Mesenchymal stem cell (in vitro differentiated cells and primary cell): ENCODE results near the gene MIEF2.

ENCODE experiments used
- DNase-seq: peaks from one replicate; pipeline ENCODE4 v3.0.0-alpha.2; 2013
- H2AFZ ChIP-seq: one replicate; pipeline ENCODE4 v1.6.1; 2013; ENCODE audit warnings: low read depth, mild to moderate bottlenecking, control low read depth, inconsistent platforms, low read length, moderate library complexity
- H2AK5ac ChIP-seq: 2 replicates; pipeline ENCODE4 v1.6.1; 2013; ENCODE audit warnings: low read length, moderate library complexity, mild to moderate bottlenecking, inconsistent platforms; ENCODE audit not compliant: severe bottlenecking
- H2BK120ac ChIP-seq: one replicate; pipeline ENCODE4 v1.6.1; 2013; ENCODE audit warnings: low read depth, mild to moderate bottlenecking, inconsistent platforms, low read length, moderate library complexity
- H2BK12ac ChIP-seq, 2 experiments: one replicate each; pipeline ENCODE4 v1.6.1; 2013; ENCODE audit warnings: inconsistent platforms in 2 of 2, low read length in 2 of 2, mild to moderate bottlenecking in 2 of 2, moderate library complexity in 2 of 2, control low read depth in 1 of 2
- H2BK15ac ChIP-seq: one replicate; pipeline ENCODE4 v1.6.1; 2013; ENCODE audit warnings: mild to moderate bottlenecking, low read depth, inconsistent platforms; ENCODE audit not compliant: poor library complexity, severe bottlenecking
- H2BK5ac ChIP-seq: 2 replicates; pipeline ENCODE4 v1.6.1; 2013; ENCODE audit warnings: low read depth, mild to moderate bottlenecking, low read length, control low read depth, inconsistent platforms; ENCODE audit not compliant: poor library complexity, severe bottlenecking
- H3K14ac ChIP-seq, 2 experiments: one replicate each; pipeline ENCODE4 v1.6.1; 2013; ENCODE audit warnings: inconsistent platforms in 2 of 2, low read length in 2 of 2, control low read depth in 1 of 2, mild to moderate bottlenecking in 1 of 2, moderate library complexity in 1 of 2
- H3K18ac ChIP-seq, 2 experiments: one replicate each; pipeline ENCODE4 v1.6.1; 2013; ENCODE audit warnings: inconsistent platforms in 2 of 2, low read length in 2 of 2, control low read depth in 1 of 2, low read depth in 1 of 2, mild to moderate bottlenecking in 1 of 2
- H3K23ac ChIP-seq, 2 experiments: one replicate each; pipeline ENCODE4 v1.6.1; 2013; ENCODE audit warnings: inconsistent platforms in 2 of 2, low read length in 2 of 2, mild to moderate bottlenecking in 2 of 2, moderate library complexity in 2 of 2, control low read depth in 1 of 2
- H3K27ac ChIP-seq: 2 replicates; pipeline ENCODE4 v1.5.1; 2013; ENCODE audit warnings: mild to moderate bottlenecking, moderate library complexity, low read length, control low read depth, inconsistent platforms; ENCODE audit not compliant: poor library complexity, severe bottlenecking
- H3K27me3 ChIP-seq, 2 experiments: 2 replicates each; pipeline versions ENCODE4 v1.6.1 to v1.7.0; 2013; ENCODE audit warnings: low read length in 2 of 2, mild to moderate bottlenecking in 2 of 2, moderate library complexity in 2 of 2, control low read depth in 1 of 2, inconsistent platforms in 1 of 2; ENCODE audit not compliant: control insufficient read depth in 1 of 2, insufficient read depth in 1 of 2
- H3K36me3 ChIP-seq, 2 experiments: 2 replicates each; pipeline versions ENCODE4 v1.6.1 to v1.7.0; 2013; ENCODE audit warnings: low read length in 2 of 2, control low read depth in 1 of 2, inconsistent platforms in 1 of 2, low read depth in 1 of 2, mild to moderate bottlenecking in 1 of 2; ENCODE audit not compliant: insufficient read depth in 2 of 2, control insufficient read depth in 1 of 2
- H3K4ac ChIP-seq, 2 experiments: one replicate each; pipeline ENCODE4 v1.6.1; 2013; ENCODE audit warnings: inconsistent platforms in 2 of 2, low read length in 2 of 2, mild to moderate bottlenecking in 2 of 2, moderate library complexity in 2 of 2, control low read depth in 1 of 2, low read depth in 1 of 2
- H3K4me1 ChIP-seq: 2 replicates; pipeline ENCODE4 v1.6.1; 2013; ENCODE audit warnings: low read depth, low read length, control low read depth; ENCODE audit not compliant: control insufficient read depth, insufficient read depth
- H3K4me2 ChIP-seq: 2 replicates; pipeline ENCODE4 v1.6.1; 2013; ENCODE audit warnings: low read length, mild to moderate bottlenecking, inconsistent platforms; ENCODE audit not compliant: poor library complexity, severe bottlenecking
- H3K4me3 ChIP-seq, 2 experiments: 2 replicates each; pipeline versions ENCODE4 v1.5.1 to v1.7.0; 2013; ENCODE audit warnings: low read length in 2 of 2, mild to moderate bottlenecking in 2 of 2, control low read depth in 1 of 2, low read depth in 1 of 2; ENCODE audit not compliant: insufficient read depth in 1 of 2
- H3K79me1 ChIP-seq: replicated peaks from 2 replicates; pipeline ENCODE4 v1.6.1; 2013; ENCODE audit warnings: mild to moderate bottlenecking, control low read depth, low read length, inconsistent platforms; ENCODE audit not compliant: poor library complexity, severe bottlenecking
- H3K9ac ChIP-seq: 2 replicates; pipeline ENCODE4 v1.7.0; 2013; ENCODE audit warnings: mild to moderate bottlenecking, low read length, moderate library complexity
- H3K9me3 ChIP-seq: 2 replicates; pipeline ENCODE4 v1.7.0; 2013; ENCODE audit warnings: mild to moderate bottlenecking, low read length; ENCODE audit not compliant: control insufficient read depth
- H4K8ac ChIP-seq: one replicate; pipeline ENCODE4 v1.6.1; 2013; ENCODE audit warnings: inconsistent platforms, mild to moderate bottlenecking, low read length, moderate library complexity
- H4K91ac ChIP-seq: one replicate; pipeline ENCODE4 v1.6.1; 2013; ENCODE audit warnings: mild to moderate bottlenecking, low read length, inconsistent platforms
- WGBS: methylation state at CpG from one replicate; pipeline ENCODE4 v1.1.7; 2013; ENCODE audit warnings: mixed read lengths; 5-methylcytosine and 5-hydroxymethylcytosine counted together

MIEF2 gene

GRCh38 chr17:18254888-18255649 is 5.4 kb upstream of the MIEF2 start:
- H3K4me1 ChIP-seq, result peaks cover 31% of the 10 kb centered on the region
- no peak overlapping the region for H3K14ac ChIP-seq
- H2BK15ac ChIP-seq, result no peak overlapping the region
- no peak overlapping the region for H3K4me2 ChIP-seq
- H3K79me1 ChIP-seq, result peaks cover 48% of the 10 kb centered on the region
- no peak overlapping the region for H2BK5ac ChIP-seq
- H3K9ac ChIP-seq, result no peak overlapping the region
- no peak overlapping the region for H3K27ac ChIP-seq
- H3K23ac ChIP-seq, result no peak overlapping the region
- H3K4me3 ChIP-seq, result no peak overlapping the region
- no peaks in the 10 kb centered on the region for H3K27me3 ChIP-seq
- no peak overlapping the region for H3K4ac ChIP-seq
- no peaks in the 10 kb centered on the region for H3K9me3 ChIP-seq
- H2AK5ac ChIP-seq, result no peak overlapping the region
- no peak for DNase-seq
- H2BK12ac ChIP-seq, result no peak overlapping the region
- H2BK120ac ChIP-seq, result no peak overlapping the region
- no peak overlapping the region for H2AFZ ChIP-seq
- no peak overlapping the region for H4K8ac ChIP-seq
- peaks cover 68 to 69% of the 10 kb centered on the region in 2 experiments for H3K36me3 ChIP-seq
- H3K18ac ChIP-seq, result no peak overlapping the region
- H4K91ac ChIP-seq, result no peak overlapping the region
- over 99% methylated on average over 7 of the region's 8 CpGs for WGBS

- Histone ChIP-seq H3K23ac (no peak overlapping the region), H3K4me3 (peak overlapping the region in 1 of 2 experiments; percentile 91), H3K9me3 (no peaks in the 10 kb centered on the region), H3K4ac (no peak overlapping the region), H3K79me1 (peaks cover 37% of the 10 kb centered on the region), H4K8ac (no peak overlapping the region), H3K14ac (no peak overlapping the region), H2BK120ac (no peak overlapping the region), H2BK15ac (no peak overlapping the region), H4K91ac (no peak overlapping the region), H3K4me1 (peaks cover 34% of the 10 kb centered on the region), H2AFZ (no peak overlapping the region), H3K9ac (peak overlapping the region; percentile 95), H2AK5ac (no peak overlapping the region), H3K27ac (no peak overlapping the region), H3K36me3 (peaks cover 55 to 56% of the 10 kb centered on the region in 2 experiments), H2BK12ac (no peak overlapping the region), H3K4me2 (no peak overlapping the region), H3K18ac (no peak overlapping the region), H2BK5ac (no peak overlapping the region), H3K27me3 (no peaks in the 10 kb centered on the region)
- DNase-seq, result no peak
- 93% methylated on average over 11 of the region's 11 CpGs for WGBS
Observed at GRCh38 chr17:18256351-18256750, 4.1 kb upstream of the MIEF2 start.

GRCh38 chr17:18256776-18257175 is 3.7 kb upstream of the MIEF2 start:
- Histone ChIP-seq H3K9me3 (no peaks in the 10 kb centered on the region), H3K79me1 (peaks cover 35% of the 10 kb centered on the region), H3K23ac (peak overlapping the region in 1 of 2 experiments; percentile 84), H2BK15ac (no peak overlapping the region), H3K14ac (peak overlapping the region in 1 of 2 experiments; percentile 61), H4K8ac (no peak overlapping the region), H2BK12ac (no peak overlapping the region), H3K36me3 (peaks cover 51 to 52% of the 10 kb centered on the region in 2 experiments), H2BK5ac (no peak overlapping the region), H2AFZ (no peak overlapping the region), H3K4me3 (peak overlapping the region in 1 of 2 experiments; percentile 91), H3K27me3 (no peaks in the 10 kb centered on the region), H3K9ac (peak overlapping the region; percentile 95), H2BK120ac (no peak overlapping the region), H3K27ac (peak overlapping the region; percentile 94), H2AK5ac (no peak overlapping the region), H4K91ac (no peak overlapping the region), H3K4me1 (peaks cover 38% of the 10 kb centered on the region), H3K18ac (no peak overlapping the region), H3K4ac (no peak overlapping the region), H3K4me2 (peak overlapping the region; percentile 90)
- WGBS, result 98% methylated on average over 7 of the region's 7 CpGs
- no peak for DNase-seq

GRCh38 chr17:18257268-18257981 is 3.0 kb upstream of the MIEF2 start:
- H3K27ac ChIP-seq, result peak overlapping the region; percentile 94
- no peaks in the 10 kb centered on the region for H3K9me3 ChIP-seq
- peak overlapping the region in 1 of 2 experiments; percentile 81 for H3K4ac ChIP-seq
- H3K9ac ChIP-seq, result peak overlapping the region; percentile 95
- H3K79me1 ChIP-seq, result peaks cover 35% of the 10 kb centered on the region
- H2BK5ac ChIP-seq, result no peak overlapping the region
- DNase-seq, result no peak
- H2BK12ac ChIP-seq, result peak overlapping the region in 1 of 2 experiments; percentile 69
- peaks cover 46% of the 10 kb centered on the region in 2 experiments for H3K36me3 ChIP-seq
- peak overlapping the region; percentile 64 to 88 for H3K18ac ChIP-seq
- no peak overlapping the region for H2AFZ ChIP-seq
- H4K8ac ChIP-seq, result no peak overlapping the region
- peaks cover 45% of the 10 kb centered on the region for H3K4me1 ChIP-seq
- H2BK15ac ChIP-seq, result no peak overlapping the region
- H3K27me3 ChIP-seq, result no peaks in the 10 kb centered on the region
- H3K4me3 ChIP-seq, result peak overlapping the region; percentile 89 to 91
- H3K23ac ChIP-seq, result peak overlapping the region in 1 of 2 experiments; percentile 95
- H2BK120ac ChIP-seq, result no peak overlapping the region
- peak overlapping the region in 1 of 2 experiments; percentile 98 for H3K14ac ChIP-seq
- H3K4me2 ChIP-seq, result peak overlapping the region; percentile 90
- H4K91ac ChIP-seq, result peak overlapping the region; percentile 0
- 40% methylated on average over 15 of the region's 18 CpGs for WGBS
- no peak overlapping the region for H2AK5ac ChIP-seq
